RWPE1 (cell line): Measurements from ENCODE around the gene HMGCL.

ENCODE experiments used
- CTCF ChIA-PET: fragments of 350-600 bp; sonication (Branson Sonifier 250); formaldehyde crosslinking; extraction: SDS; loops from one replicate; lab custom pipeline; 2021; lab: Yijun Ruan, JAX
- POLR2A ChIA-PET: fragments of 400-600 bp; formaldehyde crosslinking; extraction: SDS; loops from one replicate; lab custom pipeline; 2020; ENCODE audit warnings: antibody characterized with exemption; ENCODE audit not compliant: low non-redundant PET; lab: Yijun Ruan, JAX
- DNase-seq: peaks from one replicate; pipeline ENCODE4 v3.0.0; 2012; ENCODE audit warnings: low spot score
- H3K27ac ChIP-seq: fragments of 450-650 bp; 2 replicates; pipeline ENCODE4 v1.5.1; 2017
- CTCF ChIP-seq: fragments of 450-650 bp; conservative IDR thresholded peaks from 2 replicates; pipeline ENCODE4 v1.5.1; 2017; ENCODE audit warnings: low read depth, mild to moderate bottlenecking

The HMGCL gene

GRCh38 chr1:23825076-23825761 lies at the start of gene HMGCL:
TSS of gene HMGCL (minus strand) at chr1:23825429. CDS start at chr1:23825415, 14 bp downstream.
- ChIA-PET POLR2A (interaction anchor here (0.6 to 1.4 kb wide), 2 partner anchors 9 to 29 kb away, joined by 4 to 5 read pairs; no protein-coding TSS in a partner anchor), CTCF (interaction anchor here (0.6 to 0.7 kb wide), 3 partner anchors 16 to 246 kb away, joined by 3 read pairs; no protein-coding TSS in a partner anchor)
- no peak for TF ChIP-seq CTCF
- peak within 1 kb of the TSS; percentile 86 for H3K27ac ChIP-seq
- peak; percentile 94 for DNase-seq

DNA sequence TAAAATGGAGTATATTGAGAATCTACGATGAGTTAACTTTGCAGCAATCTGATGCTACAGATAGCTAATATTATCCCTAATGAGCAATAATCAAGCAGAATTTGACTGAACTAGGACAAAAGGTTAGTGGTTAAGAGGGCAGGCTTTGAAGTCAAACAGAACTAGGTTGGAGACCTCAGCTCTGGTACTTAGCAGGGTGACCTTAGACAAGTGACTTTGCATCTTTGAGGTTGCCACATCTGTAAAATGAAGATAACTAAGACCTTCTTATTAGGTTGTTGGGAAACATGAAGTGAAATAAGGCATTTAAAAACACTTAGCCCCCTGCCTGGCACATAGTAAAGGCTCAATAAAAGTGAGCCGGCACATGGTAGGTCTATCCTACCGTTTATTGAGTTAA lies 47.2 kb upstream of the HMGCL start:
- DNase-seq: no peak
- no peak for TF ChIP-seq CTCF
- POLR2A ChIA-PET: no interaction called here
- no peak overlapping the region for H3K27ac ChIP-seq
- CTCF ChIA-PET: interaction anchor here (0.7 kb wide), 1 partner anchor 376 kb away, joined by 3 read pairs; no protein-coding TSS in a partner anchor

- H3K27ac ChIP-seq: no peak overlapping the region
- DNase-seq: no peak
- ChIA-PET POLR2A (no interaction called here), CTCF (no interaction called here)
- TF ChIP-seq CTCF: no peak
Observed at GRCh38 chr1:23869051-23869450, 43.8 kb upstream of the HMGCL start.

DNA sequence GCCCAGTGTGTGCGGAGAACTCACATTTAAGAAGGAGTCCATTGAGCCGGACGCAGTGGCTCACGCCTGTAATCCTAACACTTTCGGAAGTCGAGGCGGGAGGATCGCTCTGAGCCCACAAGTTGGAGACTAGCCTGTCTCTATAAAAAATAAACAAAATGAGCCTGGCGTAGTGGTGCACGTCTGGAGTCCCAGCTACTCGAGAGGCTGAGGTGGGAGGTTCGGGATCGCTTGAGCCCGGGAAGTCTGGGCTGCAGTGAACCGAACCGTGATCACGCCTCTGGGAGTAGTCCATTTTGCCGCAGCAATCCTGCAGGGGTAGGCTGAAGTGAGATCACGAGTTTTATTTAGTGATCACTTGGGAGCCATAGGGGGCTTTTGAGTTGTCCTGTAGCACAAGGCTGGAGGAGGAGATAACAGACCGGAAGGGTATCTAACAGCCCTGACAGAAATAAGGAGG lies 43.4 kb upstream of the HMGCL start:
- DNase-seq: peak; percentile 13
- POLR2A ChIA-PET: no interaction called here

GRCh38 chr1:23867895-23868556 lies 42.8 kb upstream of the HMGCL start, which contains the start of gene FUCA1:
TSS of gene FUCA1 (minus strand) at chr1:23868290. CDS start at chr1:23868286, 4 bp downstream.
- H3K27ac ChIP-seq: peak within 1 kb of the TSS; percentile 44
- TF ChIP-seq CTCF: peak; percentile 92
- POLR2A ChIA-PET: no interaction called here
- peak; percentile 97 for DNase-seq
- CTCF ChIA-PET: interaction anchor here (0.6 to 0.8 kb wide), 5 partner anchors 27 to 58 kb away, joined by 3 to 4 read pairs (median 3); no protein-coding TSS in a partner anchor

More for the DNA sequence above, 43.4 kb upstream of the HMGCL start:
- CTCF ChIA-PET: interaction anchor here (0.6 kb wide), 1 partner anchor 34 kb away, joined by 3 read pairs; no protein-coding TSS in a partner anchor
- peak; percentile 59; the same call in 1 of the 2 replicates for TF ChIP-seq CTCF
- H3K27ac ChIP-seq: peak overlapping the region; percentile 44

GRCh38 chr1:23867542-23867894 lies 42.3 kb upstream of the HMGCL start:
- POLR2A ChIA-PET: no interaction called here
- H3K27ac ChIP-seq: peak overlapping the region; percentile 44
- CTCF ChIA-PET: interaction anchor here (0.6 to 0.8 kb wide), 4 partner anchors 26 to 58 kb away, joined by 3 to 4 read pairs (median 3); no protein-coding TSS in a partner anchor
- no peak for TF ChIP-seq CTCF
- peak; percentile 22 for DNase-seq
